ENCODE data around the gene PAGE2B.

- TF ChIP-seq CTCF (IDR thresholded peaks at IDR 0.05; ENCODE audit: insufficient read depth, low read length, poor library complexity, severe bottlenecking) (no peak), EZH2phosphoT487 (conservative IDR thresholded peaks at IDR 0.05; ENCODE audit: low read length) (no peak)
Observed at GRCh38 chrX:55028040-55028439, 46.8 kb upstream of the PAGE2B start.

All from SU-DHL-6 (cell line).